Uterine smooth muscle cell (primary cell): ENCODE results near the gene ATP2A2. TPM values are rescaled to one million over a fixed set of nuclear protein-coding genes. Genes with fewer than 3 reads are reported as not detected.

ENCODE experiments used
- total RNA-seq: library from RNA; depleted of rRNA; stranded (reverse); fragments of >200 nt; gene quantifications from 2 replicates; pipeline ENCODE4 v1.2.3, GENCODE V29; 2014

ATP2A2 gene
- 170 and 243 TPM in 2 replicates for total RNA-seq

DNA sequence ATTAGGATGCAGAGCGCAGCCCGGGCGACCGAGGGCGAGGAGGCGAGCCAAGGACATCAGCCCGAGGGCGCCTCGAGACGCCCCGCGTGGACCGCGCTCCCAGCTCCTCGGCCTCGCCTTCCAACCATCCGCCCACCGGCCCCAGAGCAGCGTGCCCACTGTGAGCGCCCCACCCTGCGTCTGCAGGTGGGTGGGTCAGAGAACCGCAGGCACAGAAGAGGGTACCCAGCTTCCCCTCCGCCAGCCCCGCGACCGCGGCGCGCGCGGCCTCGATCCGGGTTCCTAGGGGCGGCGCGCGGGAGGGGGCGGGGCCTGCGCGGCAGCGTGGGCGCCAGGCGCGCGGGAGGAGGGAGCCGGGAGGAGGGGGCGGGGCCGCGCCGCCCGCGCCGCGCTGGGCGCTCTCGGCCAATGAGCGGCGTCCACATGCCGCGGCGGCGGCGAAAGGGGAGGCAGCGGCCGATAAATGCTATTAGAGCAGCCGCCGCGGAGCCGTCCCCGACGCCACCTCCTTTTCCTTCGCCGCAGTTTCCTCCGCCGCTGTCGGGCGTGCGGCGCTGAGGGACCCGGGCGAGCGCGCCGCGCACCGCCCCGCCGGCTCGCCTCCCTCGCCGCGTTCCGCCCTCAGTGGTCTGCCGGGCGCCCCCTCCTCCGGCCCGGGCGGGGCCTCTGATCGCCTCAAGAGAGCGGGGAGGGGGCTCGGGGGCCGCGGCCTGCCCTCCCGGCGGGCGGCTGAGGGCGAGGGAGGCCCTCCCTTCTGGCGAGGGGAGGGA lies at the start of gene ATP2A2:
Gene ATP2A2 (plus strand): TSS at position 469 of the 770 bp plus-strand sequence. CDS start 543 bp downstream, outside the sequence.

Other genes with a start within 250 kb of the ATP2A2 start
- gene C12orf76, start 232.7 kb upstream of the ATP2A2 start, total RNA-seq, result 10.2 and 18.2 TPM in 2 replicates
- gene IFT81, start 156.9 kb upstream of the ATP2A2 start, total RNA-seq, result 24.8 and 25.1 TPM in 2 replicates
- gene ANAPC7, start 122.5 kb downstream of the ATP2A2 start, total RNA-seq, result 47.9 and 65.2 TPM in 2 replicates
- 244 and 247 TPM in 2 replicates for gene ARPC3, start 169.1 kb downstream of the ATP2A2 start, total RNA-seq
- 17.1 and 28.1 TPM in 2 replicates for gene GPN3, start 187.0 kb downstream of the ATP2A2 start, total RNA-seq
- 15.2 and 19.4 TPM in 2 replicates for gene FAM216A, start 187.6 kb downstream of the ATP2A2 start, total RNA-seq
- gene VPS29, start 220.9 kb downstream of the ATP2A2 start, total RNA-seq, result 54.0 and 93.1 TPM in 2 replicates
- 0.25 and 0.55 TPM in 2 replicates for gene RAD9B, start 221.1 kb downstream of the ATP2A2 start, total RNA-seq